Liver (tissue), 9 donors: ENCODE results near the gene ASCC1. TPM values are rescaled to one million over a fixed set of nuclear protein-coding genes. Genes with fewer than 3 reads are reported as not detected.

Experiments used
- DNase-seq: peaks from one replicate; pipeline ENCODE4 v3.0.0-alpha.2; 2017; ENCODE audit warnings: low spot score
- H3K27ac ChIP-seq, 2 donors: one replicate each; pipeline ENCODE4 v1.7.0; 2013; ENCODE audit warnings: inconsistent platforms in 2 of 2, low read length in 2 of 2, control low read depth in 1 of 2, low read depth in 1 of 2, mild to moderate bottlenecking in 1 of 2
- H3K27me3 ChIP-seq, 4 donors: one replicate each; pipeline versions ENCODE4 v1.6.1 to v1.7.0; 2013; ENCODE audit warnings: low read length in 3 of 4, inconsistent platforms in 1 of 4, mild to moderate bottlenecking in 1 of 4, moderate library complexity in 1 of 4; ENCODE audit not compliant: control insufficient read depth in 4 of 4, insufficient read depth in 4 of 4
- H3K36me3 ChIP-seq, 4 donors: one replicate each; pipeline versions ENCODE4 v1.6.1 to v1.7.0; 2013; ENCODE audit warnings: low read length in 3 of 4, mild to moderate bottlenecking in 3 of 4, low read depth in 1 of 4, moderate library complexity in 1 of 4; ENCODE audit not compliant: control insufficient read depth in 4 of 4, insufficient read depth in 3 of 4
- H3K4me1 ChIP-seq, 4 donors: one replicate each; pipeline versions ENCODE4 v1.6.1 to v1.7.0; 2013; ENCODE audit warnings: low read length in 3 of 4, mild to moderate bottlenecking in 3 of 4, moderate library complexity in 1 of 4; ENCODE audit not compliant: control insufficient read depth in 4 of 4, insufficient read depth in 4 of 4
- H3K4me3 ChIP-seq, 3 donors: one replicate each; pipeline versions ENCODE4 v1.6.1 to v1.7.0; 2013; ENCODE audit warnings: low read length in 3 of 3, control low read depth in 1 of 3, low read depth in 1 of 3, mild to moderate bottlenecking in 1 of 3
- H3K9ac ChIP-seq, 2 donors: one replicate each; pipeline ENCODE4 v1.7.0; 2013; ENCODE audit warnings: low read length in 2 of 2, mild to moderate bottlenecking in 2 of 2, moderate library complexity in 2 of 2, control low read depth in 1 of 2, low read depth in 1 of 2
- H3K9me3 ChIP-seq, 4 donors: one replicate each; pipeline versions ENCODE4 v1.6.1 to v1.7.0; 2013; ENCODE audit warnings: low read length in 3 of 4; ENCODE audit not compliant: control insufficient read depth in 4 of 4
- CTCF ChIP-seq: fragments of 150-350 bp; IDR thresholded peaks from 2 replicates; pipeline ENCODE4 v1.5.1; 2017; ENCODE audit warnings: improper control_type of control experiment, low read depth, low read length; ENCODE audit not compliant: missing input control
- EGR1 ChIP-seq, 2 donors: IDR thresholded peaks; 2 replicates each; pipeline ENCODE4 v1.6.1; 2016 to 2018; ENCODE audit warnings: antibody characterized with exemption in 2 of 2, low read depth in 2 of 2
- FOXA1 ChIP-seq: IDR thresholded peaks from 2 replicates; pipeline ENCODE4 v1.6.1; 2016; ENCODE audit warnings: antibody characterized with exemption
- FOXA2 ChIP-seq: IDR thresholded peaks from 2 replicates; pipeline ENCODE4 v1.6.1; 2016; ENCODE audit warnings: antibody characterized with exemption
- GABPA ChIP-seq, 2 donors: IDR thresholded peaks in 1 of 2; conservative IDR thresholded peaks in 1 of 2; 2 replicates each; pipeline ENCODE4 v1.6.1; 2016; ENCODE audit warnings: antibody characterized with exemption in 2 of 2, mild to moderate bottlenecking in 1 of 2, moderate library complexity in 1 of 2
- HNF4A ChIP-seq, 2 donors: conservative IDR thresholded peaks; 2 replicates each; pipeline ENCODE4 v1.6.1; 2016; ENCODE audit warnings: antibody characterized with exemption in 2 of 2, mild to moderate bottlenecking in 2 of 2
- HNF4G ChIP-seq: IDR thresholded peaks from 2 replicates; pipeline ENCODE4 v1.6.1; 2016; ENCODE audit warnings: antibody characterized with exemption
- JUND ChIP-seq, 2 donors: IDR thresholded peaks; 2 replicates each; pipeline ENCODE4 v1.6.1; 2016; ENCODE audit warnings: antibody characterized with exemption in 2 of 2
- MAX ChIP-seq: IDR thresholded peaks from 2 replicates; pipeline ENCODE4 v1.6.1; 2016; ENCODE audit warnings: antibody characterized with exemption
- NR2F2 ChIP-seq: IDR thresholded peaks from 2 replicates; pipeline ENCODE4 v1.6.1; 2016; ENCODE audit warnings: antibody characterized with exemption
- RAD21 ChIP-seq, 2 donors: IDR thresholded peaks; 2 replicates each; pipeline ENCODE4 v1.6.1; 2016; ENCODE audit warnings: antibody characterized with exemption in 2 of 2, mild to moderate bottlenecking in 2 of 2
- REST ChIP-seq: IDR thresholded peaks from 2 replicates; pipeline ENCODE4 v1.6.1; 2016; ENCODE audit warnings: antibody characterized with exemption, mild to moderate bottlenecking
- RXRA ChIP-seq, 2 donors: IDR thresholded peaks; 2 replicates each; pipeline ENCODE4 v1.6.1; 2017 to 2018; ENCODE audit warnings: antibody characterized with exemption in 2 of 2, mild to moderate bottlenecking in 1 of 2
- SP1 ChIP-seq: IDR thresholded peaks from 2 replicates; pipeline ENCODE4 v1.6.1; 2018; ENCODE audit warnings: antibody characterized with exemption, mild to moderate bottlenecking
- TAF1 ChIP-seq: conservative IDR thresholded peaks from 2 replicates; pipeline ENCODE4 v1.6.1; 2016; ENCODE audit warnings: antibody characterized with exemption, mild to moderate bottlenecking
- YY1 ChIP-seq: IDR thresholded peaks from 2 replicates; pipeline ENCODE4 v1.6.1; 2016; ENCODE audit warnings: antibody characterized with exemption, mild to moderate bottlenecking
- ZBTB33 ChIP-seq: IDR thresholded peaks from 2 replicates; pipeline ENCODE4 v1.6.1; 2016; ENCODE audit warnings: antibody characterized with exemption
- WGBS: extraction: QIAGEN DNeasy Blood & Tissue Kit; methylation state at CpG from one replicate; pipeline ENCODE4 v1.1.7; 2013; 5-methylcytosine and 5-hydroxymethylcytosine counted together
- polyA plus RNA-seq, 2 donors: library from polyadenylated mRNA; stranded (reverse) in 1 of 2; unstranded in 1 of 2; fragments of 200-250 nt in 1 of 2; fragments of >200 nt in 1 of 2; fragmentation: Nextera tagmentation in 1 of 2; extraction: Ambion mirVana in 1 of 2; gene quantifications; one replicate each; pipeline versions ENCODE4 v1.2.1 to v1.2.3, GENCODE V29; 2013 to 2015
- total RNA-seq, 2 donors: library from RNA; depleted of rRNA; stranded (reverse); fragments of >200 nt; gene quantifications; one replicate each; pipeline ENCODE4 v1.2.3, GENCODE V29; 2014
- donor health status: healthy.
- donor health status: healthy.
- donor health status: healthy.
- donor health status: healthy.
- donor health status: healthy.

ASCC1 gene
- total and polyA plus RNA-seq, 4 donors, result 6.9 to 13.9 (median 10.2) TPM

- H3K36me3 ChIP-seq, result no peaks in the 10 kb centered on the region
- no peaks in the 10 kb centered on the region for H3K9me3 ChIP-seq
- 94% methylated on average over 12 of the region's 12 CpGs for WGBS
- H3K9ac ChIP-seq, result no peak overlapping the region
- no peak overlapping the region for H3K4me3 ChIP-seq
- no peaks in the 10 kb centered on the region for H3K27me3 ChIP-seq
- DNase-seq, result no peak
- H3K27ac ChIP-seq, result no peak overlapping the region
- H3K4me1 ChIP-seq, result no peaks in the 10 kb centered on the region
- TF ChIP-seq GABPA (IDR thresholded peaks at IDR 0.05 in 1 of 2, conservative IDR thresholded peaks at IDR 0.05 in 1 of 2) (no peak), YY1 (no peak), FOXA1 (no peak), EGR1 (IDR thresholded peaks at IDR 0.05; ENCODE audit: low read depth in 2 of 2) (no peak), NR2F2 (no peak), RAD21 (IDR thresholded peaks at IDR 0.05) (no peak)
Measured at GRCh38 chr10:72058347-72058898, 157.7 kb downstream of the ASCC1 start.

GRCh38 chr10:72056932-72057751 is 158.9 kb downstream of the ASCC1 start:
- no peak overlapping the region for H3K9ac ChIP-seq
- H3K4me1 ChIP-seq, result no peaks in the 10 kb centered on the region
- no peaks in the 10 kb centered on the region for H3K36me3 ChIP-seq
- 89% methylated on average over 25 of the region's 25 CpGs for WGBS
- no peak for DNase-seq
- no peak overlapping the region for H3K27ac ChIP-seq
- no peaks in the 10 kb centered on the region for H3K27me3 ChIP-seq
- H3K9me3 ChIP-seq, result no peaks in the 10 kb centered on the region
- no peak for TF ChIP-seq RAD21 (IDR thresholded peaks at IDR 0.05)
- no peak for TF ChIP-seq YY1
- no peak for TF ChIP-seq JUND (IDR thresholded peaks at IDR 0.05)
- TF ChIP-seq RXRA (IDR thresholded peaks at IDR 0.05), result no peak
- TF ChIP-seq FOXA1, result no peak
- no peak for TF ChIP-seq HNF4A (conservative IDR thresholded peaks at IDR 0.05)
- TF ChIP-seq TAF1, result no peak
- TF ChIP-seq EGR1 (IDR thresholded peaks at IDR 0.05; ENCODE audit: low read depth in 2 of 2), result no peak
- no peak for TF ChIP-seq HNF4G
- TF ChIP-seq GABPA (IDR thresholded peaks at IDR 0.05 in 1 of 2, conservative IDR thresholded peaks at IDR 0.05 in 1 of 2), result no peak
- no peak for TF ChIP-seq NR2F2
- TF ChIP-seq MAX, result no peak
- no peak for TF ChIP-seq FOXA2
- TF ChIP-seq ZBTB33, result no peak
- H3K4me3 ChIP-seq, result no peak overlapping the region

- H3K36me3 ChIP-seq, result no peaks in the 10 kb centered on the region
- H3K9me3 ChIP-seq, result no peaks in the 10 kb centered on the region
- DNase-seq, result no peak
- H3K27ac ChIP-seq, result no peak overlapping the region
- 81% methylated on average over 5 of the region's 5 CpGs for WGBS
- no peaks in the 10 kb centered on the region for H3K27me3 ChIP-seq
- H3K9ac ChIP-seq, result no peak overlapping the region
- TF ChIP-seq EGR1 (IDR thresholded peaks at IDR 0.05; ENCODE audit: low read depth in 2 of 2), result no peak
- TF ChIP-seq JUND (IDR thresholded peaks at IDR 0.05), result no peak
- no peak for TF ChIP-seq SP1
- TF ChIP-seq REST, result no peak
- TF ChIP-seq TAF1, result no peak
- no peak for TF ChIP-seq RXRA (IDR thresholded peaks at IDR 0.05)
- TF ChIP-seq MAX, result no peak
- no peak for TF ChIP-seq HNF4G
- TF ChIP-seq GABPA (IDR thresholded peaks at IDR 0.05 in 1 of 2, conservative IDR thresholded peaks at IDR 0.05 in 1 of 2), result no peak
- TF ChIP-seq FOXA1, result no peak
- no peak for TF ChIP-seq CTCF
- H3K4me1 ChIP-seq, result no peaks in the 10 kb centered on the region
- no peak overlapping the region for H3K4me3 ChIP-seq
Measured at GRCh38 chr10:72056113-72056512, 160.0 kb downstream of the ASCC1 start.
